ENCODE measurements around the gene UXS1.

UXS1 gene

DNA sequence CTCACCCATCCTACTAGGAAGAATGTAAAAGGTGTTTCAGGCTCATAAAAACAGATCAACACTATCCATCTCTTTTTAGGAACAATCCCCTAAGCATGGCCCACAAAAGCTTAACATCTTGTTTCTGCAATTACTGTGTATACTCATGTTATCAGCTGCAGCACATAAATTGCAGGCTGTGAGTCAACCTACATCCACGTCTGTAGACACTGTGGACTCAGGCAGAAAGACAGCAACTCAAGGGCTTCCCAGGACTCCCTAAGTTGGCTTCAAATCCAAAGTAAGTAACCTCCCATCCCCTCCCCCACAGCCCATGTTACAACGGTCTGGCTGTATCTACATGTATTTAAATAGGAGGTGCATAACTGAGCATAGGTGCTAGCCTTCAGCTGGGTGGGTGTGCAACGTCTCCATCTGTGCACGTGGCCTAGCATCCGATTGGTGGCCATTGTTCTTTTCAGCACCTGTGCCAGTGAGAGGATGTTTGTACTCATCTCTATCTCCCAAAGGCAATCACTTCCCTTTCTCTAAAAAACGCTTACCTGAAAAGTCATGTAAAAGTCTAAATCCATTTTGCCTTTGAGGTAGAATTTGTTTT, 30.1 kb downstream of the UXS1 start:
- no peak for DNase-seq (ENCODE audit: low read depth, low spot score)
- H3K27ac ChIP-seq = no peak overlapping the region

- no peak for DNase-seq (ENCODE audit: low read depth, low spot score)
- H3K27ac ChIP-seq = no peak overlapping the region
Observed at GRCh38 chr2:106161938-106162820, 31.9 kb downstream of the UXS1 start.

DNA sequence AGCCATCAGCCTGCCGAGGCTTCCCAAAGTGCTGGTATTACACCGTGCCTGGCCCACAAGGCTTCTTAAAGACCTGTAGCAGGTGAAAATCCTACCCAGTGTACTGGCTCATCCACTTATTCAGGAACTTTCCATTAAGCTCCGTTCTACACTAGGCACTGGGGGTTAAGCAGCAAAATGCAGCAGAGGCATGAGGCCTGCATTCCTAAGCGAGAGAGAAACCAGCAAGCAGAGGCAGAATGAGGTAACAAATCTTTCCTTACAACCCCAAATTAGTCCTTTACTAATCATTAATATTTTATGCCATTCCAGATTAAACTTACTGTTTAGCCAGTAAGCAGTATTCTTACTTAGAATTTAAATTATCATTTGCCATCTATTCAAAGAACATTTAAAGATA, 32.8 kb downstream of the UXS1 start:
- no peak for DNase-seq (ENCODE audit: low read depth, low spot score)
- H3K27ac ChIP-seq = no peak overlapping the region

DNA sequence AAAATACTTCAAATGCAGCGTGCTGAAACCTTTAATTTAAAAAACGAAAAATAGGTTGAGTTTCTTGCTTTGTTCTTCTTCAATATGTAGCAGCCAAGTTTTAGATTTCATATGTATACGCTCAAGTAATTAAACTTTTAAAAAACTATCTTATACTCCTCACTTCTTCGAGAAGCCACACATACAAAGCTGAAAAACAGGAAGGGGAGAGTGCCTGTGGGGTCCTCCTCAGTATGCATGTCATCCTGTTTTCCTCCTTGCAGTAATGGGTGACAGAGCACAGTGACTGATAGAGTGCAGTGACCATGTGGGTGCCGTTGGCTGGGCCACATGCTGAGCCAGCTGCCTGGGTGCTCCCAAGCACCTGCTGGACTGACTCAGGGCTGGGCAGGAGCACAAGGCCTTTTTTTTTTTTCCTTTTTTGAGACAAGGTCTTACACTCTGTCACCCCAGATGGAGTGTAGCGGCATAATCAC, 33.3 kb downstream of the UXS1 start:
- DNase-seq (ENCODE audit: low read depth, low spot score) = no peak
- H3K27ac ChIP-seq = no peak overlapping the region

DNA sequence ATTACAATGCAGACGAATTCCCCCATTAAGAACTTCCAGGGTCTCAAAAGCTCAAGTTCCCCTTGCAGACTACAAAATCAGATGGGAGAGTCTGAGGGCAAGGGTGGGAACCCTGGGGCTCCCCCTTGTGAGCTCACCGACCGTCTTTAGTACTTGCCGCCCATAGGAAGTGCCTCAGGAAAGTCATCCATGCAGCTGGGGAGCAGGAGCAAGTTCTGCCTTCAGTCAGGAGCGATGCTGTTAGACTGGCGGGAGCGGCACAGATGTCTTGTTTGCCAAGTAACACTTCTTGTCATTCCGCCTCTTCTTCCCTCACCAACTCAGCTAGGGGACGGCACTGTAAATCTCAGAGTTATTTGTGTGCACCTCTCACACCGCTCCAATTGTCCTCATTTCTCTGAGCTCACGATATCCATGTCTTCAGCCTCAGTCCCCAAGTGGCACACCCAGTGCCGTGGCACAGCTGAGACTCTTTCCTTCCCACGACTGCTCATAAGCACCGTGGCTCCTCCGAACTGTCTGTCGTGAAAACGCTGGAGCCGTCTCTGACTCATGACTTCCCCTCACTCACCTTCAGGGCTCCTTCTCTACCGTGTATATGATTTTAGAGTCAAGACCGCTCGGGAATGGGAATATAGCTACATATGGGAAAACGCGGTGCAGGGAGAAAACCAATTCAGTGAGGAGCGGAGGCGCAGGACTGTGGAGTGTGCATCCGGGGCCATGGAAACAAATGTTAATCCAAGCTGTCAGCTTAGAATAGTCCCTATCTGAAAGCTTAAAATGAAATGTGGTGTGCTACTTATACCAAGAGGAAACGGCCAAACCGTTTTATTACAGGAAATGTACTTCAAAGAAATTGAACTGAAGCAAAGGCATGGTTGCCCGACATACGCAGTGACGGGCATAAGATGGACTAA, 34.0 kb downstream of the UXS1 start:
- no peak for DNase-seq (ENCODE audit: low read depth, low spot score)
- H3K27ac ChIP-seq = no peak overlapping the region

DNA sequence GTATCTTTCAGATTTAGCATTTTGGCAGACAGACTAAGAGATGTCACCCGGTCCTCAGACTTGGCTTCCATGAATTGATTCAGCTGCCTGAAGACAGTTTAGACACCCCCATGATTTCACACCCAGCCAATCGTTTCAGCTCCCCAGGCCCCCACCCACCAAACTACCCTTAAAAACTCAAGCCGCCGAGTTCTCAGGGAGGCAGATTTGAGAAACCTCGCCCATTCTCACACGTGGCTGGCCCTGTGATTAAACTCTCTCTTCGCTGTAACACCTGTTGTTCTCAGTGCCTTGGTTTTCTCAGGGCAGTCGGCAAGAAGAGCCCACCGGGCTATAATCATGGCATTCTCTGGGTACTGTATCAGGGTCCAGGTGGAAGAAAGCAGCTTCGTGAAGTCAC, 35.2 kb downstream of the UXS1 start:
- DNase-seq (ENCODE audit: low read depth, low spot score) = no peak
- H3K27ac ChIP-seq = no peak overlapping the region

GRCh38 chr2:106158131-106158530, 36.0 kb downstream of the UXS1 start:
- no peak for DNase-seq (ENCODE audit: low read depth, low spot score)
- H3K27ac ChIP-seq = no peak overlapping the region

- DNase-seq (ENCODE audit: low read depth, low spot score) = no peak
- peak overlapping the region; percentile 3 for H3K27ac ChIP-seq
Observed at GRCh38 chr2:106157416-106157815, 36.7 kb downstream of the UXS1 start.

- no peak for DNase-seq (ENCODE audit: low read depth, low spot score)
- peak overlapping the region; percentile 3 for H3K27ac ChIP-seq
Observed at GRCh38 chr2:106156305-106157296, 37.5 kb downstream of the UXS1 start.

DNA sequence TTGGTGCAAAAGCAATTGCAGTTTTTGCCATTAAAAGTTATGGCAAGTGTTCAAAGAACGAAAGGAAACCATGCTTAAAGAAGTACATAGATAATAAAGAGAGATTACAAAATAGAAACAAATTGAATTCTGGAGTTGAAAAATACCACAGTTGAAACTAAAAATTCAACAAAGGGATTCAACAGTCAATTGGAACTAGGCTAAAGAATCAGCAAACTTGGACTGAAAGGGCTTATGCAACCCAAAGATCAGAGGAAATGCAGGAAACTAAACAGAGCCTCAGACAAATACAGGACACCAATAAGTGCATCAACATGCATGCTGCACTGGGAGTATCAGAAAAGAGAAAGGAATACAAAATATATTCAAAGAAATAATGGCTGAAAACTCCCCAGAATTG, 40.3 kb downstream of the UXS1 start:
- DNase-seq (ENCODE audit: low read depth, low spot score) = no peak
- no peak overlapping the region for H3K27ac ChIP-seq

- no peak for DNase-seq (ENCODE audit: low read depth, low spot score)
- H3K27ac ChIP-seq = peak overlapping the region; percentile 29
Observed at GRCh38 chr2:106147665-106148064, 46.4 kb downstream of the UXS1 start.

GRCh38 chr2:106147159-106147558, 46.9 kb downstream of the UXS1 start:
- no peak for DNase-seq (ENCODE audit: low read depth, low spot score)
- peak overlapping the region; percentile 29 for H3K27ac ChIP-seq

GRCh38 chr2:106144621-106145331, 49.3 kb downstream of the UXS1 start:
- no peak for DNase-seq (ENCODE audit: low read depth, low spot score)

DNA sequence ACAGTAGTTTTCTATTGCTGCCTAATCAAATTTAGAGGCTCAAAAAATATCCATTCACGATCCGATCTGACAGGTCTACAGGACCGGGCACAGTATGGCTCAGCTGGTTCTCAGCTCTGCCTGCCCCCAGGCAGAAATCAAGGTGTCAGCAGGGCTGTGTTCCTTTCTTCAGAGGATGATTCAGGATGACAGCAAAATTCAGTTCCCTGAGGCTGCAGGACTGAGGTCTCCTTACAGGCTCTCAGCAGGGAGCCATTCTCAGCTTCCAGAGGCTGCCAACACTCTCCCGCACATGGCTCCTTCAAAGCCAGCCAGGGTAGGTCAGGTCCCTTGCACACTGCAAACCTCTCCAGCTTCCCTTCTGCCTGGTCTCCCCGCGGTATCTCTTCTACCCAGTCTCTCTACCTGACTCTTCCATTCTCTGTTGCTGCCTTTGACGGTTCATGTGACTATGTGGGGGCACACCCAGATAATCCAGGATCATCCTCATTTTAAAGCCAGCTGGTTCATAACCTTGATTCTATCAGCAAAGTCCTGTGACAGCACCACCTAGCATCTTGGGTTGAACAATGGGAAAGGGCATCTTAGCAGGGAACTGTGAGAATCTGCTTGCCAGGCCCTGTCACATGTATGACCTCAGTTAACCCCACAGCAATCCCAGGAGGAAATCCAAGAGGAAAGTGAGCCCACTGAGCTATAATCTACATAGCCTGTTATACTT, 50.4 kb downstream of the UXS1 start:
- no peak overlapping the region for H3K27ac ChIP-seq
- DNase-seq (ENCODE audit: low read depth, low spot score) = no peak

More at GRCh38 chr2:106144621-106145331, 49.3 kb downstream of the UXS1 start:
- no peak overlapping the region for H3K27ac ChIP-seq

GRCh38 chr2:106142683-106143082, 51.4 kb downstream of the UXS1 start:
- DNase-seq (ENCODE audit: low read depth, low spot score) = no peak
- no peak overlapping the region for H3K27ac ChIP-seq

GRCh38 chr2:106140913-106141312, 53.2 kb downstream of the UXS1 start:
- DNase-seq (ENCODE audit: low read depth, low spot score) = no peak
- no peak overlapping the region for H3K27ac ChIP-seq

GRCh38 chr2:106140113-106140512, 54.0 kb downstream of the UXS1 start:
- no peak for DNase-seq (ENCODE audit: low read depth, low spot score)
- no peak overlapping the region for H3K27ac ChIP-seq

GRCh38 chr2:106139238-106139935, 54.7 kb downstream of the UXS1 start:
- H3K27ac ChIP-seq = no peak overlapping the region
- no peak for DNase-seq (ENCODE audit: low read depth, low spot score)
